Breast epithelium (tissue), 4 donors: ENCODE data around the gene SP2. TPM values are rescaled to one million over a fixed set of nuclear protein-coding genes. Genes with fewer than 3 reads are reported as not detected.
"Not testable (repeated sequence)": the region's sequence is repeated elsewhere in the genome, so short reads cannot be mapped to it uniquely, and the experiment has no call there.

Source experiments
- DNase-seq, 2 donors: peaks; one replicate each; pipeline ENCODE4 v3.0.0-alpha.2; 2019; ENCODE audit warnings: low spot score in 2 of 2
- H3K27ac ChIP-seq, 2 donors: fragments of 200-600 bp; sonication (generic) in 1 of 2; one replicate each; pipeline ENCODE4 v1.5.1; 2016 to 2019; ENCODE audit warnings: mild to moderate bottlenecking in 1 of 2
- H3K27me3 ChIP-seq, 2 donors: fragments of 200-600 bp; sonication (generic) in 1 of 2; one replicate each; pipeline versions ENCODE4 v1.5.1 to v1.6.0; 2017 to 2019; ENCODE audit warnings: control low read depth in 1 of 2, mild to moderate bottlenecking in 1 of 2
- H3K36me3 ChIP-seq: fragments of 200-600 bp; one replicate; pipeline ENCODE4 v1.5.1; 2019
- H3K4me1 ChIP-seq, 2 donors: fragments of 200-600 bp; sonication (generic); one replicate each; pipeline ENCODE4 v1.5.1; 2016 to 2019; ENCODE audit warnings: control low read depth in 1 of 2
- H3K4me3 ChIP-seq, 3 donors: fragments of 200-600 bp; sonication (generic); 1 replicate in 2 of 3; 2 replicates in 1 of 3; pipeline ENCODE4 v1.5.1; 2016 to 2019; ENCODE audit warnings: mild to moderate bottlenecking in 3 of 3, moderate library complexity in 2 of 3
- H3K9me3 ChIP-seq, 2 donors: fragments of 200-600 bp; sonication (generic) in 1 of 2; one replicate each; pipeline ENCODE4 v1.5.1; 2016 to 2019; ENCODE audit warnings: control low read depth in 1 of 2
- POLR2A ChIP-seq: fragments of 450-650 bp; IDR thresholded peaks from one replicate; pipeline ENCODE4 v1.6.1; 2016; ENCODE audit warnings: antibody characterized with exemption, mild to moderate bottlenecking, moderate library complexity
- POLR2AphosphoS5 ChIP-seq, 3 donors: sonication (generic); formaldehyde crosslinking; IDR thresholded peaks; one replicate each; pipeline ENCODE4 v1.6.1; 2017; ENCODE audit warnings: antibody characterized with exemption in 3 of 3
- intact Hi-C: fragments of 100-400 bp; cut with DNase I; formaldehyde crosslinking; loops from one replicate; pipeline ENCODE4 v1.15.1; 2023; ENCODE audit warnings: low total_unique reads
- total RNA-seq, 3 donors: library from RNA; depleted of rRNA; stranded (reverse); fragments of >200 nt; gene quantifications; one replicate each; pipeline ENCODE4 v1.1.0, GENCODE V29; 2016
- TF ChIP-seq, protein P1 (sequence below), 3 donors: fragments of 450-650 bp; IDR thresholded peaks; one replicate each; pipeline ENCODE4 v1.5.1; 2016 to 2017; ENCODE audit warnings: antibody characterized with exemption in 3 of 3, mild to moderate bottlenecking in 3 of 3, moderate library complexity in 3 of 3

SP2 gene
- total RNA-seq, 3 donors from 2014 or later: 4.6 to 9.8 (median 5.6) TPM

DNA sequence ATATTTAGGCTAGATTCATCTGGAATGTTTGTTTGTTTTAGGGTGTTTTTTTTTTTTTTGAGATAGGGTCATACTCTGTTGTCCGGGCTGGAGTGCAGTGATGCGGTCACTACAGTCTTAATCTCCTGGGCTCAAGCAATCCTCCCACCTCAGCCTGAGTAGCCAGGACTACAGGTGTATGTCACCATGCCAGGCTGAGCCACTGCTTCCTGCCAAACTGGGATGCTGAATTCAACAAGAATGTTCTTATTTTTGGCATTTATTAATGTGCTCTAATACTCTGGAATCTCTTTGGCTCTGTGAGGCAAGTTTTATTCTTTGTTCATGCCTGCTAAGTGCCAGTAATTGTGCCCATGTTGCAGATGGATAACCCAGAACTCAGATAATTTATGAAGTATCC, 21.5 kb downstream of the SP2 start:
- TF ChIP-seq, protein P1, sequence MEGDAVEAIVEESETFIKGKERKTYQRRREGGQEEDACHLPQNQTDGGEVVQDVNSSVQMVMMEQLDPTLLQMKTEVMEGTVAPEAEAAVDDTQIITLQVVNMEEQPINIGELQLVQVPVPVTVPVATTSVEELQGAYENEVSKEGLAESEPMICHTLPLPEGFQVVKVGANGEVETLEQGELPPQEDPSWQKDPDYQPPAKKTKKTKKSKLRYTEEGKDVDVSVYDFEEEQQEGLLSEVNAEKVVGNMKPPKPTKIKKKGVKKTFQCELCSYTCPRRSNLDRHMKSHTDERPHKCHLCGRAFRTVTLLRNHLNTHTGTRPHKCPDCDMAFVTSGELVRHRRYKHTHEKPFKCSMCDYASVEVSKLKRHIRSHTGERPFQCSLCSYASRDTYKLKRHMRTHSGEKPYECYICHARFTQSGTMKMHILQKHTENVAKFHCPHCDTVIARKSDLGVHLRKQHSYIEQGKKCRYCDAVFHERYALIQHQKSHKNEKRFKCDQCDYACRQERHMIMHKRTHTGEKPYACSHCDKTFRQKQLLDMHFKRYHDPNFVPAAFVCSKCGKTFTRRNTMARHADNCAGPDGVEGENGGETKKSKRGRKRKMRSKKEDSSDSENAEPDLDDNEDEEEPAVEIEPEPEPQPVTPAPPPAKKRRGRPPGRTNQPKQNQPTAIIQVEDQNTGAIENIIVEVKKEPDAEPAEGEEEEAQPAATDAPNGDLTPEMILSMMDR (IDR thresholded peaks at IDR 0.05): no peak
- TF ChIP-seq POLR2AphosphoS5 (IDR thresholded peaks at IDR 0.05) (no peak), POLR2A (no peak)
- Histone ChIP-seq H3K4me3 (no peak overlapping the region), H3K9me3 (no peaks in the 10 kb centered on the region), H3K4me1 (peaks cover 14 to 17% of the 10 kb centered on the region in 2 donors), H3K36me3 (no peaks in the 10 kb centered on the region), H3K27me3 (no peaks in the 10 kb centered on the region), H3K27ac (no peak overlapping the region)
- intact Hi-C loops: no loop called here
- DNase-seq: no peak

GRCh38 chr17:47918006-47918405, 22.0 kb downstream of the SP2 start:
- no peak for DNase-seq
- H3K4me3 ChIP-seq: no peak overlapping the region
- no peaks in the 10 kb centered on the region for H3K36me3 ChIP-seq
- TF ChIP-seq POLR2A: no peak
- TF ChIP-seq, protein P1 (IDR thresholded peaks at IDR 0.05): no peak
- H3K27ac ChIP-seq: no peak overlapping the region
- H3K27me3 ChIP-seq: no peaks in the 10 kb centered on the region
- H3K9me3 ChIP-seq: no peaks in the 10 kb centered on the region
- intact Hi-C loops: loop anchor here (1.0 kb wide), 1 partner anchor 19 kb away; no protein-coding TSS in a partner anchor
- peaks cover 14 to 17% of the 10 kb centered on the region in 2 donors for H3K4me1 ChIP-seq

DNA sequence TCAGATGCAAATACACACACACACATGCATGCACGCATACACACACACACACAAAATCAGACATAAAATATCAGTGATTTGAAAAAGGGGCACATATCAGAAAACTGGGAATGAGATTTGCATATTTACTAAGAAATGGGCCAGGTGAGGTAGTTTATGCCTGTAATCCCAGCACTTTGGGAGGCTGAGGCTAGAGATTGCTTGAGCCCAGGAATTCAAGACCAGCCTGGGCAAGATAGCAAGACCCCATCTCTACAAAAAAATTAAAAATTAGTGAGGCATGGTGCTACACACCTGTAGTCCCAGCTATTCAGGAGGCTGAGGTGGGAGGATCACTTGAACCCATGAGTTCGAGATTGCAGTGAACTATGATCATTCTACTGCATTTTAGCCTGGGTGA, 23.0 kb downstream of the SP2 start:
- Histone ChIP-seq H3K9me3 (no peaks in the 10 kb centered on the region), H3K27ac (no peak overlapping the region), H3K27me3 (no peaks in the 10 kb centered on the region), H3K4me1 (peaks cover 14 to 17% of the 10 kb centered on the region in 2 donors), H3K36me3 (no peaks in the 10 kb centered on the region), H3K4me3 (no peak overlapping the region)
- TF ChIP-seq POLR2A: no peak
- TF ChIP-seq POLR2AphosphoS5 (IDR thresholded peaks at IDR 0.05): no peak
- TF ChIP-seq, protein P1 (IDR thresholded peaks at IDR 0.05): no peak
- no peak for DNase-seq
- intact Hi-C loops: loop anchor here (1.0 kb wide), 1 partner anchor 20 kb away; no protein-coding TSS in a partner anchor

DNA sequence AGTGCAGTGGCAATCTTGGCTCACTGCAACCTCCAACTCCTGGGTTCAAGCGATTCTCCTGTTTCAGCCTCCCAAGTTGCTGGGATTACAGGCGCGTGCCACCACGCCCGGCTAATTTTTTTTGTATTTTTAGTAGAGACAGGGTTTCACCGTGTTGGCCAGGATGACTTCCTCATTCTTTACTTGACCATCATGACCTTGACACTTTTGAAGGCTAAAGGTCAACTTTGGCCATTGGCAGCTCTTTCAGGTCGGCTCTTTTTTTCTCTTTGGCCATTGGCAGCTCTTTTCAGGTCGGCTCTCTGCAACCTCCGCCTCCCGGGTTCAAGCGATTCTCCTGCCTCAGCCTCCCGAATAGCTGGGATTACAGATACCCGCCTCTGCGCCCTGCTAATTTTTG, 23.9 kb downstream of the SP2 start:
- H3K27ac ChIP-seq, H3K4me3 ChIP-seq, H3K27me3 ChIP-seq, H3K9me3 ChIP-seq, H3K36me3 ChIP-seq, intact Hi-C loops, DNase-seq: not testable (repeated sequence)
- peaks cover 6 to 14% of the 10 kb centered on the region in 2 donors for H3K4me1 ChIP-seq

- DNase-seq: no peak
- no peaks in the 10 kb centered on the region for H3K9me3 ChIP-seq
- TF ChIP-seq, protein P1 (IDR thresholded peaks at IDR 0.05): no peak
- no peak for TF ChIP-seq POLR2AphosphoS5 (IDR thresholded peaks at IDR 0.05)
- TF ChIP-seq POLR2A: no peak
- peak overlapping the region in 1 of 2 donors; percentile 52 for H3K27ac ChIP-seq
- intact Hi-C loops: no loop called here
- peaks cover 9 to 10% of the 10 kb centered on the region in 2 donors for H3K4me1 ChIP-seq
- peaks cover 6% of the 10 kb centered on the region for H3K36me3 ChIP-seq
- no peaks in the 10 kb centered on the region for H3K27me3 ChIP-seq
- H3K4me3 ChIP-seq: no peak overlapping the region
These were observed 29.0 kb downstream of the SP2 start for GRCh38 chr17:47924785-47925677.
